Measurements from ENCODE around the gene HIP1.
A peak's percentile ranks its signal among the peaks of the same experiment; 100 is the strongest.
"Not testable (repeated sequence)": the region's sequence is repeated elsewhere in the genome, so short reads cannot be mapped to it uniquely, and the experiment has no call there.

The HIP1 gene

GRCh38 chr7:75738604-75738974, at the start of gene HIP1:
Gene HIP1 (minus strand): TSS chr7:75738941. CDS start chr7:75738920, 21 bp downstream.
- DNase-seq (ENCODE audit: low read depth) = no peak
- TF ChIP-seq, protein P1, sequence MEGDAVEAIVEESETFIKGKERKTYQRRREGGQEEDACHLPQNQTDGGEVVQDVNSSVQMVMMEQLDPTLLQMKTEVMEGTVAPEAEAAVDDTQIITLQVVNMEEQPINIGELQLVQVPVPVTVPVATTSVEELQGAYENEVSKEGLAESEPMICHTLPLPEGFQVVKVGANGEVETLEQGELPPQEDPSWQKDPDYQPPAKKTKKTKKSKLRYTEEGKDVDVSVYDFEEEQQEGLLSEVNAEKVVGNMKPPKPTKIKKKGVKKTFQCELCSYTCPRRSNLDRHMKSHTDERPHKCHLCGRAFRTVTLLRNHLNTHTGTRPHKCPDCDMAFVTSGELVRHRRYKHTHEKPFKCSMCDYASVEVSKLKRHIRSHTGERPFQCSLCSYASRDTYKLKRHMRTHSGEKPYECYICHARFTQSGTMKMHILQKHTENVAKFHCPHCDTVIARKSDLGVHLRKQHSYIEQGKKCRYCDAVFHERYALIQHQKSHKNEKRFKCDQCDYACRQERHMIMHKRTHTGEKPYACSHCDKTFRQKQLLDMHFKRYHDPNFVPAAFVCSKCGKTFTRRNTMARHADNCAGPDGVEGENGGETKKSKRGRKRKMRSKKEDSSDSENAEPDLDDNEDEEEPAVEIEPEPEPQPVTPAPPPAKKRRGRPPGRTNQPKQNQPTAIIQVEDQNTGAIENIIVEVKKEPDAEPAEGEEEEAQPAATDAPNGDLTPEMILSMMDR (conservative IDR thresholded peaks at IDR 0.05; ENCODE audit: low read depth, low read length) = no peak
- H3K4me3 ChIP-seq (ENCODE audit: low read depth, low read length) = peak within 1 kb of the TSS; percentile 95

DNA sequence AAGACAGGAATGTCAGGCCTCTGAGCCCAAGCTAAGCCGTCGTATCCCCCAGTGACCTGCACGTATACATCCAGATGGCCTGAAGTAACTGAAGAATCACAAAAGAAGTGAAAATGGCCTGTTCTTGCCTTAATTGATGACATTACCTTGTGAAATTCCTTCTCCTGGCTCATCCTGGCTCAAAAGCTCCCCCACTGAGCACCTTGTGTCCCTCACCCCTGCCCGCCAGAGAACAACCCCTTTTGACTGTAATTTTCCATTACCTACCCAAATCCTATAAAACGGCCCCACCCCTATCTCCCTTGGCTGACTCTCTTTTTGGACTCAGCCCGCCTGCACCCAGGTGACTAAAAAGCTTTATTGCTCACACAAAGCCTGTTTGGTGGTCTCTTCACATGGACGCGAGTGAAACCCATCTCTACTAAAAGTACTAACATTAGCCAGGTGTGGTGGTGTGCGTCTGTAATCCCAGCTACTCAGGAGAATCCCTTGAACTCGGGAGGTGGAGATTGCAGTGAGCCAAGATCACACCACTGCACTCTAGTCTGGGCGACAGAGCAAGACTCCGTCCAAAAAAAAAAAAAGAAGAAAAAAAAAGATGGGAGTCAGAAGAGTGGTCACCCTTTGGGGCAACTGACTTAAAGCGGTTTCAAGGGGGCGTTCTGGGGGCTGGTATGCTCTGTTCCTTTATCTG, 49.6 kb upstream of the HIP1 start:
- not testable (repeated sequence) for H3K4me3 ChIP-seq (ENCODE audit: low read depth, low read length); DNase-seq (ENCODE audit: low read depth)

GRCh38 chr7:75783058-75783457, 44.3 kb upstream of the HIP1 start:
- DNase-seq (ENCODE audit: low read depth); H3K4me3 ChIP-seq (ENCODE audit: low read depth, low read length): not testable (repeated sequence)

GRCh38 chr7:75780647-75781273, 42.0 kb upstream of the HIP1 start:
- DNase-seq (ENCODE audit: low read depth); H3K4me3 ChIP-seq (ENCODE audit: low read depth, low read length): not testable (repeated sequence)

- H3K4me3 ChIP-seq (ENCODE audit: low read depth, low read length); DNase-seq (ENCODE audit: low read depth): not testable (repeated sequence)
These were observed 40.8 kb upstream of the HIP1 start for GRCh38 chr7:75779516-75779915.

GRCh38 chr7:75779035-75779434, 40.3 kb upstream of the HIP1 start:
- not testable (repeated sequence) for DNase-seq (ENCODE audit: low read depth); H3K4me3 ChIP-seq (ENCODE audit: low read depth, low read length)

DNA sequence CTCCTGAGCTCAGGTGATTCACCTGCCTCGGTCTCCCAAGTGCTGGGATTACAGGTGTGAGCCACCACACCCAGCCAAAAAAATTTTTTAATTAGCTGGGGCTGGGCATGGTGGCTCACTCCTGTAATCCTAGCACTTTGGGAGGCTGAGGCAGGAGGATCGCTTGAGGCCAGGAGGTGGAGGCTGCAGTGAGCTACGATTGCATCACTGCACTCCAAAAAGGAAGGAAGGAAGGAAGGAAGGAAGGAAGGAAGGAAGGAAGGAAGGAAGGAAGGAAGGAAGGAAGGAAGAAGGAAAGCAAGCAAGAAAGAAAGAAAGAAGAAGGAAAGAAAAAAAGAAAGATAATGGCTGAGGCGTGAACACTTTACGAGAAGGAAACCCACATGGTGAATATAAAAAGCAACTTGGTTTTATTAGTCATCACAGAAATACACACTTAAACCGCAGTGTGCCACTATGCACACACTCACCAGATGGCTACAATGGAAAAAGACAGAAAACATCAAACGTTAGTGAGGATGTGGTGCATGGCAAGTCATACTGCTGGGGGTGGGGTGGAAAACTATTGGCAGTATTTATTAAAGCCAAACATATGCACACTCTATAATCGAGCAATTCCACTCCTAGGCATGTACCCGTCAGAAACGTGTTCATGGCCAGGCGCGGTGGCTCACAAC, 37.7 kb upstream of the HIP1 start:
- H3K4me3 ChIP-seq (ENCODE audit: low read depth, low read length) = no peak overlapping the region
- peak; percentile 79 for DNase-seq (ENCODE audit: low read depth)
- TF ChIP-seq, protein P1 (conservative IDR thresholded peaks at IDR 0.05; ENCODE audit: low read depth, low read length) = no peak

- not testable (repeated sequence) for H3K4me3 ChIP-seq (ENCODE audit: low read depth, low read length); DNase-seq (ENCODE audit: low read depth)
These were observed 35.2 kb upstream of the HIP1 start for GRCh38 chr7:75773958-75774357.

DNA sequence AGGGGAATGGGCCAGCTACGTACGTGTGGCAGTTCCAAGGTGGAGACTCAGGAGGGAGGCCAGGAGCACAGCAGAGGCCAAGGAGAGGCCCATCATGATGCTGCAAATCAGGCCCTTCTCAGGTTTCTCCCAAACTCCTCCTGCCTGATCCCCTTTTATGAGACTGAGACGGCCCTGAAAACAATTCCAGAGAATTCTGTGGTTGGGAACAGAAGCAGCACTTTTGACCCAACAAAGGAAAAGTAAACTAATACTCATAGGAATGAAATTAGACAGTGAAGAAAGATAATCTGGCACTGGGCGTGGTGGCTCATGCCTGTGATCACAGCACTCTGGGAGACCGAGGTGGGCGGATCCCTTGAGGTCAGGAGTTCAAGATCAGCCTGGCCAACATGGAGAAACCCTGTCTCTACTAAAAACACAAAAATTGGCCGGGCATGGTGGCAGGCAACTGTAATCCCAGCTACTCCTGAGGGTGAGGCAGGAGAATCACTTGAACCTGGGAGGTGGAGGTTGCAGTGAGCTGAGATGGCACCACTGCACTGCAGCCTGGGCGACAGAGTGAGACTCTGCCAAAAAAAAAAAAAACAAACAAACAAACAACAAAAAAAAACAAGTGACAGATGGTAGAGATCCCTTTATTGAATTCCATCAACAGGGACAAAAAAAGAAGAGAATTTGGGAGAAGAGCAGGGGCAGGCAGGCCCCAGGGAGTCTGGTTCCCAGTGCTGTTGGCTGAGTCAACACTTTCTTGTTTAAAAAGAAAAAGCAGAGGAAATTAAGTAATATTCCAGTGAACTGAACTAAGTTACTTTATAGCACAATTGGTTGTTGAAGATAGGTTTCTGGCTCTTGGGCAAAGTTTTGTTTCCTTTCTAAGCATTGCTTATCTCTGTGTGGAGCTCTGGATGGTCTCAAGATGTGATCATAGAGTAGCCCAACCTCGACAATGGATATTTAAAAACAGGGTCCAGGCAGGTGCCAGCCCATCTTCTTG, 33.6 kb upstream of the HIP1 start, which contains the start of gene CCL26:
CCL26 (minus strand) TSS at position 131 of the 997 bp plus-strand sequence; CDS start at position 96, 35 bp downstream.
- DNase-seq (ENCODE audit: low read depth) = peak; percentile 70
- H3K4me3 ChIP-seq (ENCODE audit: low read depth, low read length) = no peak within 1 kb of the TSS
- TF ChIP-seq, protein P1 (conservative IDR thresholded peaks at IDR 0.05; ENCODE audit: low read depth, low read length) = no peak
